Left ventricle myocardium inferior (tissue), 1 donor: ENCODE measurements around the gene NCK2. TPM values are rescaled to one million over a fixed set of nuclear protein-coding genes. Genes with fewer than 3 reads are reported as not detected.

ENCODE experiments used
- DNase-seq: peaks from one replicate; pipeline ENCODE4 v3.0.0-alpha.2; 2020
- H3K27ac ChIP-seq: fragments of 200-600 bp; replicated peaks from 2 replicates; pipeline ENCODE4 v1.8.0; 2021
- H3K27me3 ChIP-seq: fragments of 200-600 bp; 2 replicates; pipeline ENCODE4 v1.8.0; 2021; ENCODE audit warnings: low read depth
- H3K36me3 ChIP-seq: fragments of 200-600 bp; 2 replicates; pipeline ENCODE4 v1.8.0; 2021
- H3K4me1 ChIP-seq: fragments of 200-600 bp; 2 replicates; pipeline ENCODE4 v1.8.0; 2021
- H3K4me3 ChIP-seq: fragments of 200-600 bp; 2 replicates; pipeline ENCODE4 v1.8.0; 2021; ENCODE audit warnings: mild to moderate bottlenecking, moderate library complexity
- H3K9me3 ChIP-seq: fragments of 200-600 bp; replicated peaks from 2 replicates; pipeline ENCODE4 v1.8.0; 2021
- intact Hi-C: fragments of 100-400 bp; cut with micrococcal nuclease; formaldehyde crosslinking; loops from one replicate; pipeline ENCODE4 v1.11.0; 2022
- total RNA-seq: library from RNA; stranded (reverse); fragmentation: NEBNext Ultra II Directional; extraction: Animal tissue kit (Norgen Biotek cat#: 25700); gene quantifications from one replicate; pipeline ENCODE4 v1.2.1, GENCODE V29; 2021
- TF ChIP-seq, protein P1 (sequence below): fragments of 200-600 bp; IDR thresholded peaks from 2 replicates; pipeline ENCODE4 v1.8.0; 2021; ENCODE audit warnings: antibody characterized with exemption, mild to moderate bottlenecking, borderline replicate concordance
- donor health status: DM: no; HTN: yes; CAD: no; lungs with severe emphysema.

NCK2 gene
- total RNA-seq, 1 donor from 2014 or later = 24.7 TPM

DNA sequence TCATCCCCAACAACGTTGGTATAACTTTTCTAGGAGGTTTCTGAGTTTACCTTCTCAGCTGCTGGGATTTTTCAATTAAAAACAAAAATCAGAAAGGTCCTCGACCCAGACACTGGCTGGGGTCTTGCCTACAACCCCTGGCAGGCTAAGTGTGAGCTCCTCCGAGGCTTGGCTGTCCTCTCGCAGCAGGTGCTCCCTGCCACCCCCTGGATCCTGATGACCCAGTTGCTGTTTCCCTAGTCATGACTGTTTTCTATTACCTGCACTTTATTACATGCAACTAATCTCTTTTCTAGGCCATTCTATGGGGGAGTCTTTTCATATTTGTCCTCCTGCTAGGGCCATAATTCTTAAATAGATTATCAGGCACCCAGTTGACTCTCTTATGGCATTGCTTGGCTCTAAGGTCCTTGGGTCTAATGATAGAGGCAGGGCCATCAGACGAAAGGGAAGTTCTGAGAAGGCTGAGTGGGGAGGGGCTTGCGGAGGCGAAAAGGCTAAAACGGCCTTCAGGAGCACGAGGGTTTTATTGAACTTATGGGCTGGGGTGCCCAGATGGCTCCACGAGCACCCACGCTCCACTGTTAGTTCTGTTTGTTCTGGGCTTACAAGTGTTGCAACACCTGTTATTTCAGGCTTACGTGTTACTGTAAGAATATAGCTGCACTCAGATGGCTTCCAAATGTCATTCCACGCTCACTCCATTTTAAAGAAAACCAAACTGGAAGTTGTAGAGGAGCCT lies 166.0 kb downstream of the NCK2 start:
- H3K27me3 ChIP-seq = no peaks in the 10 kb centered on the region
- DNase-seq = no peak
- TF ChIP-seq, protein P1, sequence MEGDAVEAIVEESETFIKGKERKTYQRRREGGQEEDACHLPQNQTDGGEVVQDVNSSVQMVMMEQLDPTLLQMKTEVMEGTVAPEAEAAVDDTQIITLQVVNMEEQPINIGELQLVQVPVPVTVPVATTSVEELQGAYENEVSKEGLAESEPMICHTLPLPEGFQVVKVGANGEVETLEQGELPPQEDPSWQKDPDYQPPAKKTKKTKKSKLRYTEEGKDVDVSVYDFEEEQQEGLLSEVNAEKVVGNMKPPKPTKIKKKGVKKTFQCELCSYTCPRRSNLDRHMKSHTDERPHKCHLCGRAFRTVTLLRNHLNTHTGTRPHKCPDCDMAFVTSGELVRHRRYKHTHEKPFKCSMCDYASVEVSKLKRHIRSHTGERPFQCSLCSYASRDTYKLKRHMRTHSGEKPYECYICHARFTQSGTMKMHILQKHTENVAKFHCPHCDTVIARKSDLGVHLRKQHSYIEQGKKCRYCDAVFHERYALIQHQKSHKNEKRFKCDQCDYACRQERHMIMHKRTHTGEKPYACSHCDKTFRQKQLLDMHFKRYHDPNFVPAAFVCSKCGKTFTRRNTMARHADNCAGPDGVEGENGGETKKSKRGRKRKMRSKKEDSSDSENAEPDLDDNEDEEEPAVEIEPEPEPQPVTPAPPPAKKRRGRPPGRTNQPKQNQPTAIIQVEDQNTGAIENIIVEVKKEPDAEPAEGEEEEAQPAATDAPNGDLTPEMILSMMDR = no peak
- peaks cover 39% of the 10 kb centered on the region for H3K4me1 ChIP-seq
- H3K27ac ChIP-seq = peak overlapping the region; percentile 69
- H3K4me3 ChIP-seq = no peak overlapping the region
- peaks cover 20% of the 10 kb centered on the region for H3K9me3 ChIP-seq
- H3K36me3 ChIP-seq = peaks cover 3% of the 10 kb centered on the region
- intact Hi-C loops = no loop called here

DNA sequence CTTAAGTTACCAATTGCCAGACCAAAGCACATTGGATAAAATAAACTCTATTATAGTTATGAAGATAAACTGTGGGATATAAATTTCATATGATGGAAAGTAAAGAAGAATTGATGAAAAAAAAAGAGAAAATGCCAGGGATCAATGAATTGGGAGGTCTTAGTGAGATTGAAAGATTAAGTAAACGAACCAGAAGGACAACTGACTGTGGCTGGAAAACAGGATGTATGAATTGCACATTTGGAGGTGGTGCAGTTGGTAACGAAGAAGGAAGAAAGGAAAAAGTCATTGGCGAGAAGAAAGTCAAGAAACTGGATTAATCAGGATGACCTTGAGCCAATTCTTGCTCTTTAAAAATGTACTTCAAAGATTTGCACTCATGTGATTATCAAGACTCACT lies 166.7 kb downstream of the NCK2 start:
- Histone ChIP-seq H3K27ac (no peak overlapping the region), H3K9me3 (peaks cover 28% of the 10 kb centered on the region), H3K4me1 (peaks cover 35% of the 10 kb centered on the region), H3K36me3 (peaks cover 3% of the 10 kb centered on the region), H3K4me3 (no peak overlapping the region), H3K27me3 (no peaks in the 10 kb centered on the region)
- TF ChIP-seq, protein P1 = no peak
- DNase-seq = no peak
- intact Hi-C loops = no loop called here

DNA sequence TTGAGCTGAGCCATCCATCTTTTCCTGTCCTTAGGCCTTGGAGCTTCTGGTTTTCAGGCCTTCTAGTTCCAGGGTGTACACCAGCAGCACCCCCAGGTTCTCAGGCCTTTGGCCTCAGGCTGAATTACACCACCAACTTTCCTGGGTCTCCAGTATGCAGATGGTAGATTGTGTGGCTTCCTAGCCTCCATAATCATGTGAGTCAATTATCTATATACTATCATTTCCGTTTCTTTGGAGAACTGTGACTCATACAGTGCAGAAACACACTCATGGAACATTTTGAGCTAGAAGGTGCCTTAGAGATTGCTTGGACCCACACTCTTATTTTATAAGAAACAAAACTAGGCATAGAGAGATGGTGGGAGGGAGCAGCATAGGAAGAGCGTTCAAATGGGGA lies 167.4 kb downstream of the NCK2 start:
- intact Hi-C loops = no loop called here
- Histone ChIP-seq H3K4me3 (no peak overlapping the region), H3K36me3 (peaks cover 3% of the 10 kb centered on the region), H3K4me1 (peaks cover 29% of the 10 kb centered on the region), H3K27me3 (no peaks in the 10 kb centered on the region), H3K9me3 (peaks cover 30% of the 10 kb centered on the region), H3K27ac (no peak overlapping the region)
- TF ChIP-seq, protein P1 = no peak
- DNase-seq = no peak

DNA sequence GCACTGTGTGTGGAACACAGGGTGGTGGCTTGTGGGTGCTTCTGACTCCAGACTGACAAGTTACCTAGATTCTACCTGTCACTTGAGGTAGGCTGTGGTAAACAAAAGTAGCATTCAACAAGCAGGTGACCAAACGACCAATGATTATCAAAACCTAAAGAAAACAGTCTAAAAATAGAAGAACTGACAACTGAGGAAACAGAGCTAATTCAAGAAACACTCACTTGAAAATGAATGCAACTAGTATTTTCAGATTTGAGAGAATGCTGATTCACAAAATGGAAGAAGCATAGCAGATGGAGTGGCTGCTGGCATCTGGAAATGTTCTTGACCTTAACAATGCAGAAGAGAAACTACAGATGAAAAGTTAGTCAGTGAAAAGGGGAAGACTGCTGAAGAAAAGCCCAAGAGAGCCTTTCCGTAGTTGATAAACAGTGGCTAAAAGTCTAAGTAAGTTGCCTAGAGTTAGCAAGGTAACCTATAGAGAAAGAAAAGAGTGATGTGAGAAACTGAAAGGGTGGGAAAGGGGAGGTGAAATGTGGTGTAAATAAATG lies 170.4 kb downstream of the NCK2 start:
- H3K27ac ChIP-seq = no peak overlapping the region
- no peak overlapping the region for H3K4me3 ChIP-seq
- no peaks in the 10 kb centered on the region for H3K27me3 ChIP-seq
- peaks cover 30% of the 10 kb centered on the region for H3K9me3 ChIP-seq
- DNase-seq = no peak
- peaks cover 3% of the 10 kb centered on the region for H3K36me3 ChIP-seq
- peaks cover 32% of the 10 kb centered on the region for H3K4me1 ChIP-seq
- TF ChIP-seq, protein P1 = no peak
- intact Hi-C loops = no loop called here

DNA sequence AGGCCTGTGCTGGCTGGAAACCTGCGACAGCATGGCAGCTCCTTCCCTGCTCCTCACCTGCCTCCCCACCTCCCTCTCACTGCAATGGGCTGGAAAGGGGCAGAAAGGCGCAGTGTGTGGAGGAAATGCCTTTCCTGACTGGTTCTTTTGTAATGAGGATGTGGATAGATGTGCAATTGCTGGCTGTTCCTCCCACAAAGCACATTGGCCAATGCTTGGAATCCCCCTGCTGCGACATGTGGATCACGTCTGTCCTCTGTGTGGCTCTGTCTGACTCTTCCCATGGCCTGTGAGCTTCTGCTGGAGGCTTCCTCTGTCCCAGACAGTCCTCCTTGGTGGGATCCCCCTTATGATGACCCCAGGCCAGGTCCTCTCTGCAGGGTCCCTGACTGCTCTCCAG lies 172.5 kb downstream of the NCK2 start:
- Histone ChIP-seq H3K36me3 (peaks cover 3% of the 10 kb centered on the region), H3K4me1 (peaks cover 28% of the 10 kb centered on the region), H3K9me3 (peaks cover 41% of the 10 kb centered on the region), H3K4me3 (no peak overlapping the region), H3K27me3 (no peaks in the 10 kb centered on the region), H3K27ac (no peak overlapping the region)
- intact Hi-C loops = no loop called here
- DNase-seq = no peak
- TF ChIP-seq, protein P1 = no peak
